Stimulated activated memory B cell treated with anti-CD40 and anti-IgM and Interleukin-4, amounts not matched to agents 10 μg/mL and 1 μg/mL and 100 μg/mL, for 72 hours (primary cell): ENCODE measurements around the gene DERA.

Source experiments
- ATAC-seq: fragments of 150-1000 bp; cut with Tn5 transposase; 2 replicates; pipeline ENCODE4 v1.10.0; 2021
- H3K27ac Mint-ChIP-seq: one replicate; pipeline ENCODE4 v1.8.0; 2022; ENCODE audit warnings: mild to moderate bottlenecking, mixed read lengths
- H3K27me3 Mint-ChIP-seq: one replicate; pipeline ENCODE4 v1.8.0; 2022; ENCODE audit warnings: mixed read lengths
- H3K36me3 Mint-ChIP-seq: one replicate; pipeline ENCODE4 v1.8.0; 2022; ENCODE audit warnings: mixed read lengths
- H3K4me1 Mint-ChIP-seq: one replicate; pipeline ENCODE4 v1.8.0; 2022; ENCODE audit warnings: mixed read lengths
- H3K4me3 Mint-ChIP-seq: one replicate; pipeline ENCODE4 v1.8.0; 2022; ENCODE audit warnings: mild to moderate bottlenecking, moderate library complexity, mixed read lengths
- H3K9me3 Mint-ChIP-seq: one replicate; pipeline ENCODE4 v1.8.0; 2022; ENCODE audit warnings: mixed read lengths

Gene DERA

DNA sequence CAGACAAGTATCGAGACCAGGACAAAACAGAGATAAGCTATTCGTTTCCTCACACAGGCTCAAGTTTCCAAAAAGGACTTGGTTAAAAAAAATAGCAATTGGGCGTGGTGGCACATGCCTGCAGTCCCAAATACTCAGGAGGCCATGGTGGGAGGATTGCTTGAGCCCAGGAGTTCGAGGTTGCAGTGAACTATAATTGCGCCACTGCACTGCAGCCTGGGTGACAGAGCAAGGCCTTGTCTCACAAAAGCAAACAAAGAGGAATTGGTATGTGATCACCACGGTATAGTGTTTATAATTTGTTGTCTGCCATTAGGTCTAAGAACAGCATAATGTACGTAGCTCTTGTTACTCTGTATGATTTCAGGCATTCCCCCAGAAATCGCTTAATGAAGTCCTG is 175.3 kb downstream of the DERA start:
- no peak overlapping the region for H3K27ac Mint-ChIP-seq
- no peaks in the 10 kb centered on the region for H3K36me3 Mint-ChIP-seq
- ATAC-seq, result no peak
- H3K9me3 Mint-ChIP-seq, result peaks cover 5% of the 10 kb centered on the region
- no peak overlapping the region for H3K4me3 Mint-ChIP-seq
- H3K27me3 Mint-ChIP-seq, result no peaks in the 10 kb centered on the region
- H3K4me1 Mint-ChIP-seq, result no peaks in the 10 kb centered on the region

DNA sequence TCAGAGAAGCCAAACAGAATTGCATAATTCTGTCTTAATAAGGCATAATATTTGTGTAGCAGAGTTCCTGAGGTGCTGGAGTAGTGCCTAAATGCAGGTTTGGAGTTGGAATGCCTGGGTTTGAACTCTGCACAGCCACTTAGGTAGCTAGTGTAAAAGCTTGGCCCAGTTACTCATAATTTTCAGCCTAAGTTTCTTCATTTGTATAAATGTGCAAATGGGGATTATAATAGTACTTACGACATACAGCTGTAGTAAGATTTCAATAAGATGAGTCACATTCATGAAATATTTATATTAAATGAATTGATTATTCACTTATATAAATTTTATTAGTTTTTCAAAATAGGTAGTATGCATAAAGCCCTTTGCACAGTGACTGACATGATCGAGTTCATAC is 175.8 kb downstream of the DERA start:
- Mint-ChIP-seq H3K27me3 (no peaks in the 10 kb centered on the region), H3K4me3 (no peak overlapping the region), H3K36me3 (no peaks in the 10 kb centered on the region), H3K27ac (no peak overlapping the region), H3K9me3 (peaks cover 9% of the 10 kb centered on the region), H3K4me1 (no peaks in the 10 kb centered on the region)
- ATAC-seq, result no peak
